PFSK-1 (cell line): ENCODE measurements around the gene DPP6.

Experiments
- FOXP2 ChIP-seq: optimal IDR thresholded peaks from 2 replicates; pipeline ENCODE3; 2011; ENCODE audit warnings: borderline replicate concordance, control low read depth, inconsistent platforms; ENCODE audit not compliant: insufficient read depth; ENCODE audit errors: extremely low read length, extremely low read depth
- POLR2AphosphoS5 ChIP-seq: IDR thresholded peaks from 2 replicates; pipeline ENCODE4 v1.6.1; 2012; ENCODE audit warnings: low read depth, mild to moderate bottlenecking, control low read depth, low read length, moderate library complexity
- REST ChIP-seq, 2 experiments: IDR thresholded peaks; 2 replicates each; pipeline versions ENCODE4 v1.6.1 to v1.8.0; 2011 to 2012; ENCODE audit warnings: low read depth in 2 of 2, low read length in 2 of 2, control low read depth in 1 of 2, inconsistent platforms in 1 of 2, mild to moderate bottlenecking in 1 of 2, moderate library complexity in 1 of 2; ENCODE audit not compliant: insufficient read depth in 1 of 2
- SIN3A ChIP-seq: IDR thresholded peaks from 2 replicates; pipeline ENCODE4 v1.6.1; 2012; ENCODE audit warnings: mild to moderate bottlenecking, low read length, moderate library complexity, borderline replicate concordance; ENCODE audit not compliant: insufficient read depth
- TAF1 ChIP-seq: IDR thresholded peaks from 2 replicates; pipeline ENCODE4 v1.6.1; 2012; ENCODE audit warnings: low read length, control low read depth, borderline replicate concordance; ENCODE audit not compliant: insufficient read depth

DPP6 gene

GRCh38 chr7:154438571-154439367 lies 386.6 kb downstream of the DPP6 start:
- TF ChIP-seq REST (IDR thresholded peaks at IDR 0.05; ENCODE audit: insufficient read depth in 1 of 2, low read depth in 2 of 2, low read length in 2 of 2) (no peak), TAF1 (no peak), SIN3A (no peak), POLR2AphosphoS5 (no peak), FOXP2 (no peak)

GRCh38 chr7:154440058-154440457 lies 387.9 kb downstream of the DPP6 start:
- TF ChIP-seq POLR2AphosphoS5 (no peak), REST (IDR thresholded peaks at IDR 0.05; ENCODE audit: insufficient read depth in 1 of 2, low read depth in 2 of 2, low read length in 2 of 2) (no peak), SIN3A (no peak), TAF1 (no peak), FOXP2 (no peak)

GRCh38 chr7:154440651-154441050 lies 388.5 kb downstream of the DPP6 start:
- TF ChIP-seq TAF1, result no peak
- TF ChIP-seq FOXP2, result no peak
- no peak for TF ChIP-seq REST (IDR thresholded peaks at IDR 0.05; ENCODE audit: insufficient read depth in 1 of 2, low read depth in 2 of 2, low read length in 2 of 2)
- TF ChIP-seq SIN3A, result no peak
- TF ChIP-seq POLR2AphosphoS5, result no peak

DNA sequence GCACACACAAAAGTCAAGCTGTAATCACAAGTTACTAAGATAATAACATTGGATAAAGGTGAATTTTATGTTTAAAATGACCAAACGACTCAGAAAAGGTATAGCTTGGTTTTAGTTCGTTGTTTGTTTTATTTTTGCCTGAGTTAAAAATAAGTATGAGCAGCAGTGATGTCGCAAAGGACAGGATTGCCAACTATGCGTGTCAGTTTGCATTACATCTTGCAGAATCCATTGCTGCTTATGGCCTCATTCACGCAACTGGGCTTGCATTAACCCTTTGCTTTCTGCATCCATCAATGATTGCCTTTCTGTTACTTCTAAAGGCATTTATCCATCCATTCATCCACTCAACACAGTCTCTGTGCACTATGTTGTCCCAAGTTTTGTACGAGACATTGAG lies 389.6 kb downstream of the DPP6 start:
- TF ChIP-seq POLR2AphosphoS5, result no peak
- TF ChIP-seq SIN3A, result no peak
- TF ChIP-seq TAF1, result no peak
- no peak for TF ChIP-seq REST (IDR thresholded peaks at IDR 0.05; ENCODE audit: insufficient read depth in 1 of 2, low read depth in 2 of 2, low read length in 2 of 2)
- no peak for TF ChIP-seq FOXP2

DNA sequence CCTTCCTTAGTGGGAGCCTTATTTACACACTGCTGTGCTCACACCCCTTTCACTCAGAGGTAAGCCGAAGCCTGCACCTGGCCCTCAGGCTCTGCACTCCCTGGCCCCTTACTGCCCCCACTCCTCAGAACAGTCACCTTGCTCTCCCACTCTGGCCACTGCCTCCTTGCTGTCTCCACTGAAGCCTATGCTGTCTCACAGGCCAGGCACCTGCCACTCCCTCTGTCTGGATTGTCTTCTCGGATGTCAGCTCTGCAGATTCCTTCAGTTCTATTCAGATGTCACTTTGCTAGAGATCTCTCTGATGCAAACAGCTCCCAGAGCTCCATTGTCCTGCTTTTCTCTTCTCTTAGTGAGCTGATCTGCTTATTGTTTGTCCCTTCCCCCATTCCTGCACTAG lies 390.7 kb downstream of the DPP6 start:
- TF ChIP-seq TAF1 (no peak), FOXP2 (no peak), SIN3A (no peak), POLR2AphosphoS5 (no peak), REST (IDR thresholded peaks at IDR 0.05; ENCODE audit: insufficient read depth in 1 of 2, low read depth in 2 of 2, low read length in 2 of 2) (no peak)
